ENCODE results near the gene CCDC170.
A peak's percentile ranks its signal among the peaks of the same experiment; 100 is the strongest.
"Not testable (repeated sequence)": the region's sequence is repeated elsewhere in the genome, so short reads cannot be mapped to it uniquely, and the experiment has no call there.

Gene CCDC170, protein sequence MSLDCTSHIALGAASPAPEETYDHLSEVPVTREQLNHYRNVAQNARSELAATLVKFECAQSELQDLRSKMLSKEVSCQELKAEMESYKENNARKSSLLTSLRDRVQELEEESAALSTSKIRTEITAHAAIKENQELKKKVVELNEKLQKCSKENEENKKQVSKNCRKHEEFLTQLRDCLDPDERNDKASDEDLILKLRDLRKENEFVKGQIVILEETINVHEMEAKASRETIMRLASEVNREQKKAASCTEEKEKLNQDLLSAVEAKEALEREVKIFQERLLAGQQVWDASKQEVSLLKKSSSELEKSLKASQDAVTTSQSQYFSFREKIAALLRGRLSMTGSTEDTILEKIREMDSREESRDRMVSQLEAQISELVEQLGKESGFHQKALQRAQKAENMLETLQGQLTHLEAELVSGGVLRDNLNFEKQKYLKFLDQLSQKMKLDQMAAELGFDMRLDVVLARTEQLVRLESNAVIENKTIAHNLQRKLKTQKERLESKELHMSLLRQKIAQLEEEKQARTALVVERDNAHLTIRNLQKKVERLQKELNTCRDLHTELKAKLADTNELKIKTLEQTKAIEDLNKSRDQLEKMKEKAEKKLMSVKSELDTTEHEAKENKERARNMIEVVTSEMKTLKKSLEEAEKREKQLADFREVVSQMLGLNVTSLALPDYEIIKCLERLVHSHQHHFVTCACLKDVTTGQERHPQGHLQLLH

DNA sequence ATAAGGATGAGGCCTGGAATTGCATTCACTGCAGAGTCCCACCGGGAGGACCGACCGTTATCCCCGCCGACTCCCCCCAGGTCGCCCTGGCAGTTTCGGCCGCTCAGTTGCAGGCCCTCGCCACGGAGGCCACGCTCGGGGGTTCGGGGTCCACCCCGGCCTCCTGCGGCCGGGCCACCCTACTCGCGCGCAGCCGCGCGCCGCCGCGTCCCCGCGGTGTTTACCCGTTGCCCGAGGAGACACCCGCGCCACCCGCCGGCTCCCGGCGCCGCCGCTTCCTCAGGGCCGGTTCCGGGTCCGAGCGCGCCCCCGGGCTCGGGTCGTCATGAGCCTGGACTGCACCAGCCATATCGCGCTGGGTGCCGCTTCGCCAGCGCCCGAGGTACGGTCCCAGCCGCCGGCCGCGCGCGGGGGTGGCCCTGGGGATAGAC lies at the start of gene CCDC170:
Gene CCDC170, plus strand, starts transcription at position 214 of the 431 bp plus-strand sequence. Its CDS starts 112 bp downstream, at position 326.
- DNase-seq, result no peak

DNA sequence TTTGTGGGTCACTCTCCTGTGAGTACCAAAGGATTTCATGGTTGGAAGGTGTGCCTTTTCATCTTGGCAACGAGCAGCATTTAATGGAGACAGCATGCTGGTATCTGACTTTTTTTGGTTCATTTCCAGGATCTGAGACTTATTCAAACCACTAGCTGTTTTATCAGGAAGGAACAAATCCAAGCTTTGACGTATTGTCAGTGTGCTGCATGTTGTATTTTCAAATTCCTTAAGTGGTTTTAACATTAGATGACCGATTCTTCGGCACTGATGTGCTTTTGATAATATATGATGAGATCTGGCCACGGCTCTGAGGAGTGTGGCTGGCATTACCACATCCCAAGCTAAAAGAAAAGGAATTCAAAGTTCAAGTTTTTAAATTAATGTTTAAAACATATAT lies 48.3 kb upstream of the CCDC170 start:
- DNase-seq, result no peak

DNA sequence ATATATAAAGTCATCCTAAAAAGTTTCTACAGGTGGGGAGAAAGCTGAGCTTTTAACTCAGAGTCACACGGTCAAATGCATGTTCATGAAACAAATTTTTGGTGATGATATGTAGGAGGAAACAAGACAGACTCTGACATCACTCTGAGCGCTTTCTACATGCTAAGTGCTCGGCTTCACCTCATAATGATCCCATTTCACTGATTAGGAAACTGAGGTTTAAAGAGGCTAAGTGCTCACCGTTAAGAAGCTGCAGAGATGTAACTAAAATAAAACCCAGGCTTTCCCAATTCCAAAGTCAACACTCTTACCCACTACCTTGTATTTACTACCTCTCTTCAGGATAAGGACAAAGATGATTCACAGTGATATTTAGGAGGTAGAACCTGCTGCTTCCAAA lies 46.6 kb upstream of the CCDC170 start:
- DNase-seq, result no peak

DNA sequence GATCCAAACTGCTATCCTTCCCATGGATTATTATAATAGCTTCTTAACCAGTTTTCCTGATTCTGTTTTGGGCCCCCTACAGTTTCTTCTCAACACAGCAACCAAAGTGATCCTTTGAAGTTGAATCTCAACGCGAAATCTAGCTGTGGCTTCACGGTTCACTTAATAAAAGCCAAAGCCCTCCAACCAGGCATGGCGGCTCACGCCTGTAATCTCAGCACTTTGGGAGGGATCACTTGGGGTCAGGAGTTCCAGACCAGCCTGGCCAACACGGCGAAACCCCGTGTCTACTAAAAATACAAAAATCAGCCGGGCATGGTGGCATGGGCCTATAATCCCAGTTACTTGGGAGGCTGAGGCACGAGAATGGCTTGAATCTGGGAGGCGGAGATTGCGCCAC lies 45.2 kb upstream of the CCDC170 start:
- DNase-seq, result no peak

DNA sequence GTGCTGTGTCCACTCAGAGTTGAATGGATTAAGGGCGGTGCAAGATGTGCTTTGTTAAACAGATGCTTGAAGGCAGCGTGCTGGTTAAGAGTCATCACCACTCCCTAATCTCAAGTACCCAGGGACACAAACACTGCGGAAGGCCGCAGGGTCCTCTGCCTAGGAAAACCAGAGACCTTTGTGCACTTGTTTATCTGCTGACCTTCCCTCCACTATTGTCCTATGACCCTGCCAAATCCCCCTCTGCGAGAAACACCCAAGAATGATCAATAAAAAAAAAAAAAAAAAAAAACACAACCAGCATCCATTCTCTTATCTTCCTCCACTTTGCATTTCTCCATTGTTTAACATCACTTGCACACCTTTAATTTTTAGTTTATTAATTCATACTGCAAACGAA lies 42.9 kb upstream of the CCDC170 start:
- DNase-seq, result not testable (repeated sequence)

DNA sequence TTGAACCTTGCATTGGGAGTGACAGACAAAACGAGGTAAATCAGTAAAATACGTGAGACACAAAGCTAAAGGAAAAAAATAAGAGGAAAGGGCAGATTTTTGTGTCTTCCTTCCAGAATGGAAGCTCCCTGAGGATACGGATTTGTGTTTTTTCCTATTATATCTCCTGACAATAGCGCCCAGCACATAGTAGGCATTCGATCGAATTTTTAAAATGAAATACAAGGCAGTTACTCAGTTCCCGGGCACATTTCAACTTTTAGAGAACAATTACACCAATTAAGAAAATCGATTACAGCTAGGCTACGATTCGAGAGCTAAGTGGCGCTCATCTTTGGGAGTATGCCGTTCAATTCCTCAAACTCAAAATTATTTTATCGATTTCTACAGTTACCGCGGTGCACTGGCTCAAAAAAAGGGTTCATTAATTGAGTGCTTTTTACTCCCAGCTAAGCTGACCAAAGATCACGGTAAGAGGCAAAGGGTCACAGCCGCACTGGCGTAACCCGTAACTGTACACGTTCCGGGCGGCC lies 42.3 kb upstream of the CCDC170 start:
- no peak for DNase-seq

DNA sequence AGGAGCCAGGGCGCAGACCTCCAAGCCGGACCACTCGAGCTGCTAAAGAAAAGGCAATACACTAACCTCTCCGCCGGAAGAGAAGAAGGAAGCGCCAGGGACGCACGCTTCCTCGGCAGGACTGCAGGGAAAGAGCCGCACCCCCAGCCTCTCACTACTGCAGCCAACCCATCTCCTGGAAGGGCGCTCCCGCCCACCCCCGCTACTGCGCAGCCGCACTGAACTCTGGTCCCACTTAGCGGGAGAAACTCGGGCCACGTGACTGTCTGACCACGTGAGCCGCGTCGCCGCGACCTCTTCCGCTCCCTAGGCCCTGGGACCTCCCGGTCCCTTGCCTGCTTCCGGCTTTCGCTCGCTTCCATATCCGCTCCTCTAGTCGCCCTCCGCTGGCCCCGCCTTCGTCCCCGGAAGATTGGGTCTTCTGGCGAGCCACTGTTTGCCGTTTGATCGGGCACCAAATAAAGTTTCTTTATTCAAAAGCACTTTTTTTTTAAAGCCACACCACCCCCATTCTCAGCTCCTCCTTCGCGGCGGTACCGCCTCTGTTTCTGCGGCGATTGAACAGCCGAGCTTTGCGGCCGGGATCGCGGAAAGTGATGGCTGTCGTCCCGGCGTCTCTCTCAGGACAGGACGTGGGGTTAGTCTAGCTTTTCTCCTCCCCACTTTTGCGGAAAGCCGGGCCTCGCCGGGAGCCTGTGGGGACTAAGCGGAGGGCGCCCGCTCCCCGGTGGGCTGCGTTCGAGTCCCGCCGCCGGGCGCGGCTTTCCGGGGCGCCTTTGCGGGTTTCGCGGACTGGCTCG lies 41.7 kb upstream of the CCDC170 start, which contains the start of gene RMND1:
Gene RMND1, minus strand, starts transcription at position 177 of the 800 bp plus-strand sequence. CDS start 6,315 bp downstream, outside the sequence.
- DNase-seq, result peak; percentile 95 to 99 (median 99)

DNA sequence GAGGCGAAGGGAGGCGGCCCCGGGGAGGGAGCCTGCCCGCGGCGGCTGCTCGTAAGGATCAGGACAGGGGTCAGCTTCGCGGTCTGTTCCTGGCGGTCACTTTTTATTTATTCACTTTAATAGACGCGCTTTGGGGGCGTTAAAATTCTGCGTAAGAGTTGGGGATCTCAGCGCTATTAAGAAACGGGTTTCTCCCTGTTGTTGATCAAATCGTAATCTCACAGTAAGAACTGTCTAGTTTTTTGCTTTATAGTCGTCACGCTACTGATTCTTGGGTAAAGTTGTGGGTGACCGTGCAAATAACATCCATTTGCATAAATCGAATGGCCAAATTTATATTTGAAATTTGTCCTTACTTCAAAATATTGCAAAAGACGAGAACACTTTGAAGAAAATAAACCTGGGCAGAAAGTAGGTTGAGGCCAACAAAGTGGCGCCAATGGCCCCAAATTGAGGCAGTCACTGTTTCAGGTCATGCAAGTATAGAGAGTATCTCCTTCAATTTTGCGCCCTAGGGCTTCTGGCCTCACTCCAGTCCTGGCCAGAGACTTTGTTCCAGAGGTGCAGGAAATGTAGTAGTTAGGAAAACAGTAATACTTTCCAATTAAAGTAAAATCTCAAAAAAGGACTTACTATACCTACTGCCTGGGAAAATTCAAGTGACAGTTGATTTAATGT lies 40.9 kb upstream of the CCDC170 start:
- DNase-seq, result no peak

DNA sequence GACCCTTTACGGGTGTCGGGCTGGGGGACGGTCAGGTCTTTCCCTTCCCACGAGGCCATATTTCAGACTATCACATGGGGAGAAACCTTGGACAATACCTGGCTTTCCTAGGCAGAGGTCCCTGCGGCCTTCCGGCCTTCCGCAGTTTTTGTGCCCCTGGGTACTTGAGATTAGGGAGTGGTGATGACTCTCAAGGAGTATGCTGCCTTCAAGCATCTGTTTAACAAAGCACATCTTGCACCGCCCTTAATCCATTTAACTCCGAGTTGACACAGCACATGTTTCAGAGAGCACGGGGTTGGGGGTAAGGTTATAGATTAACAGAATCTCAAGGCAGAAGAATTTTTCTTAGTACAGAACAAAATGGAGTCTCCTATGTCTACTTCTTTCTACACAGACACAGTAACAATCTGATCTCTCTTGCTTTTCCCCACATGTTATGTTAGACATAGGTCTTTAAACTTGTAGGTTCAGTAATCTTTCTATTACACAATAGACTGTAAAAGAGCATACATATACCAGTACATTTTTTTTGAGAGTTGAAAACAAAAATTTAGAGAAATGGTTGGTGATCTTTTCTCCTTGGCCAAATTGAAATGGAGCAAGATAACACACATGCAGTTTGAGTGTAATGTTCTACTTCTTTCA lies 37.9 kb upstream of the CCDC170 start:
- not testable (repeated sequence) for DNase-seq

DNA sequence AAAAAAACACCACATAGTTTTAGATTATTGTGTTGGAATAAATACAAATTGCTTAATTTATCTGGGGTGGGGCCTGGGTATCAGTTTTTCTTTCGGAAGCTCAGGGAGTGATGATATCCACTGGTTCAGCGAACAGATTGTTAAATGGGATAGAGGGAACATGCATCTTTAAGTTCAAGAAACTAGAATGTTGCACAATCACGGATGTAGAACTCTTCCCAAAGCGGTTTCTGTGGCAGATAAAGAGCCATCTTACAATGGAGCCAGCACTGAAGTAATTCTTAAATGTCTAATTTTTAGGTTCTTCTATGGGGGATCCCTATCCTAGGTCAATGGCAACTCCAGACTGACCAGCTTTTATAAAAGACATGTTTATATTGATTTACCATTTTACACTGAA lies 32.1 kb upstream of the CCDC170 start:
- no peak for DNase-seq

DNA sequence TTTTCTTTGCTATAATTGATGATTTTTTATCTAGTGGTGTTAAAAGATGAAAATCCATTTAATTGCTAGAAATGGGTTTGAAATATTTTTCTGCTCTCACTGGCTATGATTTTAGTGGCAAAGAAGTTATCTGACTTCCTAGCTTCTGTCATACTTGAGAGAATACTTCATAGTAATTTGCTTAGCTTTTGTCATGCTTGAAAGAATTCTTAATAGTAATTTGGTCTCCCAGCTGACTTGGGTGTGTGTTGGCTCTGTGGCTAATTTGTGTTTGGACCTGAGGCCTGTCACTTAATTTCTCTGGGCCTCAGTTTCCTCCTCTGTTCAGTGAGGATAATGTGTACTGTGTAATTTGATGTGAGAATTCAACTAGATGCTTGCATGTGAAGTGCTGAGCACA lies 29.1 kb upstream of the CCDC170 start:
- no peak for DNase-seq

DNA sequence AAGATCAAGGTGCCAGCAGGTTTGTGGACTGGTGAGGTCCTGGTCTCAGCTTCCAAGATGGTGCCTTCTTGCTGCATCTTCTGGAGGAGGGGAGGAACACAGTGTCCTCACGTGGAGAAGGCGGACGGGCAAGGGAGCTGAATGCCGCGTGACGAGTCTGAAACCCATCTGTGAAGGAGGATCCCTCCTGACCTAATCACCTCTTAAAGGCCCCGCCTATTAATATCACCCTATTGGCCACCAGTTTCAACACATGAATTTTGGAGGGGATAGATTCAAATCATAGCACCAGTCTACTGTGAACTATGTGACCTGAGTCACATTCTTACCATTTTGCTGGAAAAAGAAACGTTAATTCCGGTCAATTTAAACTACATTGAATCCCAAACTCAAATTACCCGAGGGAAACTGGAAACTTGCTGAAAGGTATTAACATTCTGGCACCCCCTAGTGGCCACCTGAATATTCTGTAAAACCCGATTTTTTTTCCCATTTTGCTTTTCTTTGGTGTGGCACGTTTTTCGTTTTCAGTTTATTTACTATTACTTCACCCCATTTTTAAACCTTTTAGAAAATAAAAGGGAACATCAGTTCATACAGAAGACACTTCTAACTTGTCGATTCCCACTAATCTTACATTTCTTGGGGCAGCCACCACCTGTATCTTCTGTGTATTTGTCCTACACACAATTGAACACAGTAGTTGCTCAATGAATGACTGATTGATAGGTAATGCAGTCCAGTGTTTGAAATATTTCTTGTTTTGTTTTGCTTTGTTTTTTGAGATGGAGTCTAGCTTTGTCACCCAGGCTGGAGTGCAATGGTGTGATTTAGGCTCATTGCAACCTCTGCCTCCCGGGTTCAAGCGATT lies 17.9 kb upstream of the CCDC170 start:
- DNase-seq, result peak in 4 of 6 experiments; percentile 16 to 67 (median 34)

DNA sequence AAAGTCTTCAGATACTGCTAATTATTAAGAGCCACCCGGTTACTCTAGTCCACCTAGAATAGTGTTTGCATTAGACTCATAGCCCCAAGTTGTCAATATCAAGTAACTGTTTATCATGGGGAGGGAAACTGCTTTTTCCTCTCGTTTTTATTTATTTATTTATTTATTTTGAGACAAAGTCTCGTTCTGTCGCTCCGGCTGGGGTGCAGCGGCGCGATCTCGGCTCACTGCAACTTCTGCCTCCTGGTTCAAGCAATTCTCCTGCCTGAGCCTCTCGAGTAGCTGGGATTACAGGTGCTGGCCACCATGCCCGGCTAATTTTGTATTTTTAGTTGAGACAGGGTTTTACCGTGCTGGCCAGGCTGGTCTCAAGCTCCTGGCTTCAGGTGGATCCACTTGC lies 16.1 kb upstream of the CCDC170 start:
- no peak for DNase-seq

DNA sequence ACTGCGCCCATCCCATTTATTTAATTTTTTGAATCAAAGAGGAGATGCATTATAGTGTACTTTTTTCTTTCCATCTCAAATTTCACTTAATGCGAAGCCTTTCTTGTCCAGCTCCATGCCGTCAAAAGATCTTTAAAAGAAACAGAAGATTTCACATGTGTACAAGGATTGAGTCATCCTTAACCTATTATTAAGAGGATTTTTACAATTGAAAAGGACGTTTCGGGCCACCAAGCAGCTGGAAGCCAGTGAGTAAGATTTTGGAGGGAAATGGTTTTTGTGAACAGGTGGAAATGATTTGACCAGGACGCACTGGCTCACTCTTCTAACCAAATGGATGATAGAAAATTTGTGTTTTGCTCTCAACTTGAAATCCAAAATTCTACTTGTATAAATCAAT lies 15.1 kb upstream of the CCDC170 start:
- no peak for DNase-seq

DNA sequence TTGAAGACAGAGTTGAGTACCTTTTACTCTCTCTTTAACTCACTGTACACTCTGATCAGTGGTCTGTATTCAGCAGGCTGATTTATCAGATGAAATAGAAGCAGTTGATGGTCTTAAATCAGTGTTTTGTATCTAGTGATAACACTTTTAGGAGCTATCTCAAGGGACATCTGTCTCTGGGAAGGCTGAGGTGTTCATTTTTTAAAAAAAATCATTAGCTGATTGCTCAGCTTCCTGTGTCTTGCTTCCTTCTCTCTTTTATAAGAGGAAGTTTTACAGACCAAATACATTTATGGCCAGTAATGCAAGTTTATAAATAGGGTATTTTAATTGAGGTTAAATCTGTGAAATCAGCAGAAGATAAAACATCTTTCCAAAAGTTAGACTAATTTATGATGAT lies 12.0 kb upstream of the CCDC170 start:
- DNase-seq, result no peak

DNA sequence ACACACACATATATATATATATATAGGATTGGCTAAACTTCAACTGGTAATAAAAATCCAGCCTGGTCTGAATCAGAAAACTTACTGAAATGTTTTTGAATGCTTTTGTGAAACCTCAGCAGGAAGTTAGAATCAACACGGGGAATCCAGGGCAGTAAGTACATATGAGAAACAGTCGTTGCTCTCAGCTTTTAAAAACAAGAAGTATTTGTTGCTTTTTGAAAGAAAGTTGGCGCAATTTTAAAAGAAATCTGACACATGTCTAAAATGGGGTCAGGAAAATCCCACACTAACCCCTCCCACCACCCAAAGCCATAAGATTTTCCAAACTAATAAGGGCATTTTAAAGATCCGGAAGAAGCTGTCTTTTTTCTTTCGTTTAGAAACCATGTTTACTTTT lies 11.5 kb upstream of the CCDC170 start:
- DNase-seq, result peak in 1 of 6 experiments; percentile 3

DNA sequence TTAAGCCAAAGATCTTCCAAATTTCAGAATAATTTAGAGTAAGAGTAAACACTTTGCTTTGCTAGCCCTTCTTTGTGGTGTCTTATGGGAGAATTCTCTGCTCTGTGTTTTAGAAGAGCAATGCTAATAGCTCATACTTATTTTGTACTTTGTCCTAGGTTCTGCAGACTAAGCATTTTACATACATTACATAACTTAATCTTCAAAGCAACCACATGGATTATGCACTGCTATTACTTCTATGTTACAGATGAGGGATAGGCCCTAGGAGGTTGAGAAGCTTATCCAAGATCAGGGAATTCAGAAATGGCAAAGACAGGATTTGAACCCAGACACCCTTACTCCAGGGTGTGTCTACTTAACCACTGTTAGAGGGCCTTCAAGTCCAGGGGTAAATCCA lies 9.8 kb upstream of the CCDC170 start:
- DNase-seq, result no peak

DNA sequence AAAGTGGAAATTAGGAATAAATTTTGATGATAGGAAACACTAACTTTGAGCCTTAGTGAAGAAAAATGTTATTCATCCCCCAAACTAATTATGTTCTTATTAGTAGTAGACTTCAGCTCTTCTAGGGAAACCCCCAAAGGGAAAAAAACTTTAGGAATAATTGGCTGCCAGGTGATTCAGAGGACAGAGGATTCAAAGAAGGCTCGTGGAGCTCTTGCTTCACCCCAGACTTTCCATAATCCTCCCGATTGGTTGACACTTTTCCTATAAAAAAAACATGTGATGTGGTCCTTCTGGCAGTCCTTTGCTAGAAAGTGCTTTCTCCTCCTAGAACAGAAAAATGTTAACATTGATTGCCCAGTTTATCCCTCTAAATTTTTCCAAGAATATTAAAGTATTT lies 5.6 kb upstream of the CCDC170 start:
- DNase-seq, result no peak

DNA sequence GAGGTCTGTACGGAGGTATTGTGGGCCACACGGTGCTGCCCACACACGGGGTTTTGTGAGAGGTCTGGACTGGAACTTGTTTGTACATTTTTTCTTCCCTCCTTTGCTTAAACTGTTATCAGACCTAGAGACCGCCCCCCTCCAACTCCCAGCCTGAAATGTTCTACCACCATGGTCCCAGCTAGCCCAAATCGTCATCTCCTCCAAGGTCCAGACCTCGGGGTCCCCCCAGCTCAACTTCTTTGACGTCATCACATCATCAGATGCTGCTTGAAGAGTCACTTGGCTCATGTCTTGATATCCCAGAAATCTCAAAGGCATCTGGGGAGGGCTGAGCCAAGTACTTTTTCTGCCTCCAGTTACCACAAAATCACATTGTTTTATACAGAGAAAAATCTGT lies 2.8 kb upstream of the CCDC170 start:
- DNase-seq, result no peak

DNA sequence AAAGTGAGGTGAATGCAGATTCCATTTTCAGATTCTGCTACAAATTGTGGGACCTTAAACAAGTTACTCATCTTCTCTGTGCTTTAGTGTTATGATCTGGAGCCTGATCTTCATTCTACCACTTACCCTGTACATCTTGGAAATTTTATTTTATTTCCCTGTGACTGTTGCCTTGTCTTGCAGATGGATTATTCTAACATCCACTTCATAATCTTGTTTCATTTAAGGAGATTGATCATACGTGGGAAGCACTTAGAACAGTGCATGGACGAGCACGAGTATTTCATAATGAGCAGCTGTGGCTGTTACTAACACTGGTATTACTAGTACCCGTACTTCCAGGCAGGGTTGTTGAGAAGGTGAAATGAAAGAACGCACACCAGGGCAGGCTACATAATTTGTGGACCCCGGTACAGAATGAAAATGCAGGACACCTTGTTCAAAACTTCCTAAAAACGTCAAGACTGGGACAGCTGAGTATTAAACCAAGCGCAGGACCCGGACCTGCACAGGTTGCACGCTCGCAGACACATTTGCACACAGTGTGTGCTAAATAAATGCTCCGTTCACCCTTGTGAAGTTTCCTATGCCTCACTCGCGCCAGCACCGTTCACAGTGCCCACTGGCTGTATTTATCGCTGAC lies 535 bp upstream of the CCDC170 start:
- DNase-seq, result no peak

All from stimulated activated naive CD4-positive, alpha-beta T cell (primary cell).